Astrocyte of the hippocampus (primary cell): ENCODE measurements around the gene WDFY3.
"Not testable (repeated sequence)": the region's sequence is repeated elsewhere in the genome, so short reads cannot be mapped to it uniquely, and the experiment has no call there.

ENCODE experiments used
- DNase-seq: peaks from one replicate; pipeline ENCODE4 v3.0.0; 2011; ENCODE audit warnings: low read depth, low spot score

Gene WDFY3

GRCh38 chr4:84862064-84862463 is 104.4 kb downstream of the WDFY3 start:
- DNase-seq = no peak

GRCh38 chr4:84857296-84857695 is 109.2 kb downstream of the WDFY3 start:
- DNase-seq = no peak

GRCh38 chr4:84856468-84857049 is 109.9 kb downstream of the WDFY3 start:
- no peak for DNase-seq

GRCh38 chr4:84855774-84856173 is 110.7 kb downstream of the WDFY3 start:
- peak; percentile 44 for DNase-seq

- DNase-seq = peak; percentile 21
These were observed 114.4 kb downstream of the WDFY3 start for GRCh38 chr4:84852081-84852480.

GRCh38 chr4:84849051-84849640 is 117.3 kb downstream of the WDFY3 start:
- no peak for DNase-seq

GRCh38 chr4:84848432-84848831 is 118.1 kb downstream of the WDFY3 start:
- no peak for DNase-seq

GRCh38 chr4:84847978-84848377 is 118.5 kb downstream of the WDFY3 start:
- no peak for DNase-seq

- no peak for DNase-seq
These were observed 119.5 kb downstream of the WDFY3 start for GRCh38 chr4:84846985-84847384.

GRCh38 chr4:84841435-84841834 is 125.1 kb downstream of the WDFY3 start:
- no peak for DNase-seq

GRCh38 chr4:84837751-84838150 is 128.7 kb downstream of the WDFY3 start:
- DNase-seq = peak; percentile 57

- DNase-seq = not testable (repeated sequence)
These were observed 136.9 kb downstream of the WDFY3 start for GRCh38 chr4:84829633-84830032.

GRCh38 chr4:84826681-84827080 is 139.8 kb downstream of the WDFY3 start:
- DNase-seq = no peak

GRCh38 chr4:84825701-84826341 is 140.7 kb downstream of the WDFY3 start:
- DNase-seq = no peak

GRCh38 chr4:84821064-84821463 is 145.4 kb downstream of the WDFY3 start:
- no peak for DNase-seq

- peak; percentile 78 for DNase-seq
These were observed 152.3 kb downstream of the WDFY3 start for GRCh38 chr4:84814094-84814750.

GRCh38 chr4:84809946-84810345 is 156.5 kb downstream of the WDFY3 start:
- DNase-seq = peak; percentile 15

- DNase-seq = no peak
These were observed 158.2 kb downstream of the WDFY3 start for GRCh38 chr4:84808332-84808731.

- not testable (repeated sequence) for DNase-seq
These were observed 159.9 kb downstream of the WDFY3 start for GRCh38 chr4:84806541-84806940.

GRCh38 chr4:84804136-84804535 is 162.4 kb downstream of the WDFY3 start:
- peak; percentile 81 for DNase-seq

GRCh38 chr4:84803720-84804119 is 162.8 kb downstream of the WDFY3 start:
- DNase-seq = no peak

GRCh38 chr4:84803116-84803515 is 163.4 kb downstream of the WDFY3 start:
- DNase-seq = no peak

GRCh38 chr4:84800256-84800655 is 166.2 kb downstream of the WDFY3 start:
- no peak for DNase-seq
